D341Med (cell line): Measurements from ENCODE around the gene MYLIP.

Experiments used
- DNase-seq: peaks from one replicate; pipeline ENCODE4 v3.0.0; 2012; ENCODE audit warnings: low spot score

Gene MYLIP

DNA sequence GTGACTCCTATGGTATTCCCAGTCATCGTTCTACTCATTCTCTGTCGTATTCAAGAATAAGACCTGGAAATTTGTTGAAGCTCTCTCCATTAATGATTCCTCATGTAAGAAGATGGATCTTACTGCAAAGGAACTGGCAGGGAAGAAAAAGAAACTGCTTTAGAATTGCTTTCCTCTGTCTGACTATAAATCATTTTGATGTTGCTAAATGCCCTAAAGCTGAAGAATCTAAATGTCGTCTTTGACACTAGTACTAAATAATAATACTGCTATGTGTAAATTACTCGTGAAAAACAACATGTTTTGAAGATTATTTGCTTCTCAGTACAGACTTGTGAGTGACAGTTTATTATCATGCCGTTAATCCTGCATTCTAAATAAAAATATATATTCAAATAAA is 20.5 kb upstream of the MYLIP start:
- no peak for DNase-seq

GRCh38 chr6:16108921-16109658 is 19.8 kb upstream of the MYLIP start:
- no peak for DNase-seq

DNA sequence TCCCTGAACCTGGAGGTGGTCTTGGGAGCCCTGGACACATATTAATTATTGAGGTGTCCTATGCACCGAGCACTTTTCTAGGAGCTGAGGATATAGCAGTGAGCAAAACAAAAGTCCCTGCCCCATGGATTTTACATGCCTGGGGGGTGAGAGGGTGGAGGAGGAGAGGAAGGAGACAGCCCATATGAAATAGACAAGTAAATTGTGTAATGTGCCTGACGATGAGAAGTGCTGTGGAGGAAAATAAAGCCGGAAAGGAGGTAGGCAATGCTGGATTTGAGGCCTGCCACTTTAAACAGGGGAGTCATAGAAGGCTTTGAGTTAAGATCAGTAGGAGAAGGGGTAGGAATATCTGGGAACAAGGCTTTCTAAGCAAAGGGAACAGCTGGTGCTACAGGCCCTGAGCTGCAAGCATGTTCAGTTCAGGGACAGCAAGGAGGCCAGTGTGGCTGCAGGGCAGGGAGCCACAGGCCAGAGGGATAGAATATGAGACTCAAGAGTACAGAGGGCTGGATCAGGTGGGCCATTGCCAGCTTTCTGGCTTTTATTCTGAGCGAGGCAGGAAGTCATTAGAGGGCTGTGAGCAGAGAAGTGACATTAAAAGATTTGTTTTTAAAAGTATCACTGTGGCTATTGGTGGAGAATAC is 19.1 kb upstream of the MYLIP start:
- DNase-seq: no peak

GRCh38 chr6:16118825-16119224 is 10.1 kb upstream of the MYLIP start:
- no peak for DNase-seq

DNA sequence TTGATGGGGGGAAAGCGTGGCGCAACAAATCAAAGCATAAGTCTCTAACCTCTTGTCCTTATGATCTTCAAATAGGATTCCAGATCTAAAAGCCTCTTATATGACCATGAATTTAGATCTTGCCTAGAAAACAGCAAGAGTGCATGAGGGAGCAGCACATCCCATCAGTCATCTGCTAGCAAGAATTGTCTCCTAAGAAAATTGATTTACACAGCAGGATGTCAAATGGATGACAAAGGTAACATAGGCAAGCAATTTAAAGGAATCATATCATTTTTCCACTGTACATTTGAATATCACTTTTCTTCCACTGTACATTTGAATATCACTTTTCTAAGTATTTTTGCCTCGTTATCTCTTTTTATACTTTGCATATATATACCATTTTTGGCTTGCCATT is 7.5 kb upstream of the MYLIP start:
- no peak for DNase-seq

- no peak for DNase-seq
Measured at GRCh38 chr6:16122197-16122596, 6.7 kb upstream of the MYLIP start.

DNA sequence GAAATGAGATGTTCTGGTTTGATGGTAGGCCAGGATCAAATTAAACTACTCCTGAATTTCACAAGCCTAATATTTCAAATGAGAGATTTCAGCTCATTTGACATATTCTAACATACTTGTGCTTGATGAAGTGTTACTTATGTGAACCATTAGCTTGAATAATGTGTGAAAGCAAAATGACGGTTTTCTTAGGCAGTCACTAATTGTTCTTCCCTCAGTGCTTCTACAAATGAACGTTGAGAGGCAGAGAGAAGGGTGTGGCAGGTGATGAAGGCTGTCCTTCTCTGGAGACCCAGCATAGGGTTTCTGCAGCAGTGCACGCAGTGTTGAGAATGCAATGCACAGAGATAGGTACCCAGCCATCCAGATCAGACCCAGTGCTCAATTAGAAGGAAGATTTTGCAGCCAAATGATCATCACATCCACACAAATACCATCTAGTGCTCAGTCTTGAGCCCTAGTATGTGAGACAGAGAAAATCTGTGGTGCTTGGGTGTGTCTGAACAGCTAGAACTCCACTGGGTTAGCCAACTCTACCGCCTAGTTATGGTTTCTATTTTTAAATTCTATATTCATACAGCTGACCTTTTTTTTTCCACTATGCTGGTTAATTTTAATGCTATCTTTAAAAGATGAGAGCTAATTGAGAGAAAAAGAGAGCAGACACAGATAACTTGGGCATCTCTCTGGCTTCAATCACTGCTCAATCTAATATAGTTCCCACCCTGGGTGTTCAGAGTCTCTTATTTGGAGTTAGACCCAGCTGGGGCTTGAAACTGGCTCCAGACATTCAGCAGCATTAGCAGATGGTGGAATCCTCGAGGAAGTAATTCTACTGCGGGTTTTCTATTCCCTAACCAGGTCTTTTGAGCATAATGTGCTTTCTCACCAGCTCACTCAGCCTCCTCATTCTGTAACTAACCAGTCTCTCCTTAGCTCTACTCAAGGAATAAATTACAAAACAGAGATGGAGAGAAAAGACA is 4.4 kb upstream of the MYLIP start:
- no peak for DNase-seq

DNA sequence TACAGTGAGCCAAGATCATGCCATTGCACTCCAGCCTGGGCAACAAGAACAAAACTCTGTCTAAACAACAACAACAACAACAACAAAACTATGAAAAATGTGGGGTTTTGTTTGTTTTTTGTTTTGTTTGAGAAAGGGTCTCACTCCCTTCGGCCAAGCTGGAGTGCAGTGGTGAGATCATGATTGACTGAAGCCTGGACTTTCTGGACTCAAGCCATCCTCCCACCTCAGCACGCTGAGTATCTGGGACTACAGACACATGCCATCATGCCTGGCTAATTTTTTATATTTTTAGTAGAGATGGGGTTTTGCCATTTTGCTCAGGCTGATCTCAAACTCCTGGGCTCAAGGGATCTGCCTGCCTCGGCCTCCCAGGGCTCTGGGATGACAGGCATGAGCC is 2.8 kb upstream of the MYLIP start:
- no peak for DNase-seq

DNA sequence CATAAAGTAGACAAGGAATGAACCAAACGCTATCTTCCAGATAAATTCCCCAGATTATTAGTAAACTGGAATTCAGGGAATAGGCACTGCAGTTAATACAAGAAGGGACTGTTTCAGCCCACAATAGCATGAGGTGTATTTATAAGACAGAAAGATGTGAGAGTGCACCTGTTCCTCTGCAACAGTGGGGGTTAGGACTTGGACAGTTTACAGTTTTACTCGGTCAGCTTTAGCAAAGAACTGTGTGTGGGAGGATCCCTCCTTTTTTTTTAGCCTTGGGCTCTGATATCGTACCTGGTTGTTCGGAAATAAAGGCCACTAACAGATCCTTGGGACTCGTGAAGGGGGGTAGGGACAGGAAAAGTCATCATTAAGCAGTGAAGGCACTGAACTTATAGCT is 2.0 kb upstream of the MYLIP start:
- DNase-seq: no peak

DNA sequence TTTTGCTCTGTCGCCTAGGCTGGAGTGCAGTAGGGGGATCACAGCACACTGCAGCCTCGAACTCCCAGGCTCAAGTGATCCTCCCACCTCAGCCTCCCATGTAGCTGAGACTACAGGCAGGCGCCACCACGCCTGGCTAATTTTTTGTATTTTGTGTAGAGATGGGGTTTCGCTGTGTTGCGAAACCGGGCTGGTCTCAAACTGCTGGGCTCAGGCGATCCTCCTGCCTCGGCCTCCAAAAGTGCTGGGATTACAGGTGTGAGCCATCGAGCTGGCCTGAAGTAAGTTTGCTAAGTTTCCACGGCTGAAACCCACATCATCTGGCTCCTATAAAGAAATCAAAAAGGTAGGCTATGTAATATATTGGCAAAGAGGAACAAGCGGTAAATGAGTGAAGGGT is 1.4 kb upstream of the MYLIP start:
- no peak for DNase-seq

DNA sequence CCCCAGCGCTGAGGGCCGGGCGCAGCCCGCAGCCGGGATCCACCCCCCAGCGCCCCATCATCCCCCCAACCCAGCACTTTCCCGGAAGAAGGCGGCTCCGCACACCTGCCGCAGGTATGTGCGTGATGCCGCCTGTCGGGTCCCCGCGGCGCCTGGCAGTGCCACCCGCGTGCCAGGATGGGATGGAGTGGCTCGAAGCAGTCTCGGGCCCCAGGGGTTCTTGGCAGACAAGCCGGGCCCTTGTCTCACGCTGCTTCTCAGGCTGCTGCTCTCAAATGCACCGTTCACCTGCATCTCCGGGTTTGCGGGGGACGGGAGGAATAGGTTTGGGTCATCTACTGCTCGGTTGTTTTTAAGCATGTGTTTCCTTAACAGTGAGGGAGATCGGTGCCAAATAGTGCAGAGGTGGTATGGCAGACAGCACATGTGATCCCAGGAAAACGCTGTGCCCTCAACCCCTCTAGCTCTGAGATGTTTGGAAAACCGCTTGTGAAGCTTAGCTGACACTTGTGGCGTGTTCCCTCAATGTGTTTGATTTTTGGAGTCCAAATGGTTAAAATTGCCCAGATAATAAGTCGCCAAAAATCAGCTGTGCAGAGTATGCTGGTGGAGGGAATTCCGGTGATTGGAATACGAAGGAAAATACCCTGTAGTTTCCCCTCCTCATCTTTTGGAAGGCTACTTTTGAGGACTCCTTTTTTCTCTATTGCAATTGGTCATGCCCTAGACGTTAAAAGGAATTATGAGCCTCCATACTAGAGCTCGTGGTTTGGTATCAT is 926 bp downstream of the MYLIP start:
- no peak for DNase-seq

DNA sequence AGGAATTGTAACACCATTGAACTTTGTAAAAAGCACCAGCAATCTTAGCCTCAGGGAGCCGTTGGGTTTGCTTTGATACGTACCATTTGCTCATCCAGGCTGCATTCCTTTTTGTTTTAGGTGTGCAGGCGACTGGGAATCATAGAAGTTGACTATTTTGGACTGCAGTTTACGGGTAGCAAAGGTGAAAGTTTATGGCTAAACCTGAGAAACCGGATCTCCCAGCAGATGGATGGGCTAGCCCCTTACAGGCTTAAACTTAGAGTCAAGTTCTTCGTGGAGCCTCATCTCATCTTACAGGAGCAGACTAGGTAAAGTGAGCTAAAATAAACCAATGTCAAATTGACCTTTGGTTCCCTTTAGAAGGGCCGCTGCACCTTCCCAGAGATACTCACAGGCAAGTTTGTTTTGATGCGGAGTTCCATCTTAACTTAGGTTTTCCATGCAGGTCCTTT is 1.6 kb downstream of the MYLIP start:
- DNase-seq: no peak

DNA sequence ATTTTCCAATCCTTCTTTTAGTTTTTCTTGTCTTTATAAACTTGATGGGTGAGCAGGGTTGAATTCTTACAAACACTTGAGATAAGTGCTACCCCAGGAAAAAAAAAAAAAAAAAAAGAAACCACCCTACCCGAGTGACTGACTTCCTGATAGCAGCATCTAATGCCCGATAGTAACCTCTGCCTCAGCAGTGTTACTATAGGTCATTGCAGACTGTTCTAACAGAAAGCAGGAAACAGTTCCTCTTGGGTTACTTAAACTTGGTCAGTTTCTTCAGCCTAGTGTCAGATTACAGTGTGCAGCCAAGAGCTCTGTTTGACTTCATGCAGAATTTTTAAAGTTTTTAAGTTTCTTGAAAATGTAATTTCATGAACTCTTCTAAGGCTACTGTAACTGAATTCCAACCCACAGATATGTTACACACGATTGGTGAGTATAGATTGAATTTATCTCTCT is 2.1 kb downstream of the MYLIP start:
- DNase-seq: no peak

- DNase-seq: no peak
Measured at GRCh38 chr6:16132909-16133308, 4.0 kb downstream of the MYLIP start.

DNA sequence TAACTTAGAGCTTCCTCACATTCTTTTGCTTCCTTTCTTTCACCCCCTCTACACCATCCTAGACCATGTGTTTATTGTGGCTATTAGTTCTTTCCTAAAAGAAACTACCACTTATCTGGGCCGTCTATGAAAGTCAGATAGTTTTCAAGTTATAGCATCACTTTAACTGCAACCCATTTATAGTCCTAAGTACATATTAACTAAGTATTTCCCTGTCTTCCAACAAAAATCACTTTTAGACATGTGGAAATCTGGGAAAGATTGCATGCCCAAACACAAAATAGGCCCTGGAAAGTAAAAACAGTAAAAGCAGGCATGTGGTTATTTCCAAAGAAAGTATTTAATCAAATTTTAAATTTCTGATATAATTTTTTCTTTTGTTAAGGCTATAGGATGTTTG is 5.5 kb downstream of the MYLIP start:
- DNase-seq: no peak

- DNase-seq: no peak
Measured at GRCh38 chr6:16135066-16135465, 6.2 kb downstream of the MYLIP start.

DNA sequence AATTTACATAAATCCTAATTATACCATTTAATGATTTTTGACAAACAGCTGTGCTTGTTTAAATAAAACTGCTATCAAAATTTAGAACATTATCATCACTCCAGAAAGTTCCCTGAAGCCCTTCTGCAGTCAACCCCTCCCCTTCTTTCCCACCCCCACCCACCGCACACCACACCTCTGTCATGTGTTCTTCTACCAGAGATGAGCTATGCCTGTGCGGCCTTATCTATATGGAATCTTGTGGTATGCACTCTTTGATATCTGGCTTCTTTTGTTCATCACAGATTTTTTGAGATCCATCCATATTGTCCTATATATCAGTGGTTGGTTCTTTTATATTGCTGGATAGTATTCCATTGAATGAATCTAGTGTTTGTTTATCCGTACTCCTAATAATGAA is 7.2 kb downstream of the MYLIP start:
- DNase-seq: no peak

DNA sequence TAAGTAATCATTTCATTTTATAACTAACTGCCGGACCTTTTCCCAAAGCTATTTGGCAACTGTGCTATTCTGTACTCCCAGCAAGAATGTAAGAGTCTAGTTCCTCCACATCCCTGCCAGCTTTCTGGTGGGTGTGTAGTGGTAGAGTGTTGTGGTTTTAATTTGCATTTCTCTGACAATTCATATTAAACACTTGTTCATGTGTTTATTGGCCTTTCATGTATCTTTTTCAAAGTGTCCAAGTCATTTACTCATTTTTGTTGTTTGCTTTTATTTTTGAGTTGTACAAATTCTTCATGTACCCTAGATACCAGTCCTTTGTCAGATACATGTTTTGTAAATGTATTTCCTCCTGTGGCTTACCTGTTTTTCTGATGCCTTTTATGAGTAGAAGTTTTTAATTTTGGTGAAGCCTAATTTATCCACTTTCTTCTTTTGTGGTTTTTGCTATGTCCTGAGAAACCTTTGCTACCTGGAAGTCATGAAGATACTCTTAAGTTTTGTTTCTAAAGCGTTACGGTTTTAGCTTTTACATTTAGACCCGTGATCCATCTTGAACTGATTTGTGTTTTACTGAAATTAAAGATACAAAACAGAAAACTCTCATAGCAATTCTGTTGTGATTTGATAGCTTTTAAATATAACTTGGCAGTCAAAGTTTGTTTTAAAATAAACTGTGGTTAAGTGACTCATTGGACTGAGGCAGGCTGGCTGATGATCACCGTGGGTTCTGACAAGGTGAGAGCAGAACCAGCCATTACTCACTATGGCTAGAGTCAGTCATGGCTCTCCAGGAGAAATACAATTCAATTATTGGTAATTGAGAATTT is 8.0 kb downstream of the MYLIP start:
- no peak for DNase-seq

DNA sequence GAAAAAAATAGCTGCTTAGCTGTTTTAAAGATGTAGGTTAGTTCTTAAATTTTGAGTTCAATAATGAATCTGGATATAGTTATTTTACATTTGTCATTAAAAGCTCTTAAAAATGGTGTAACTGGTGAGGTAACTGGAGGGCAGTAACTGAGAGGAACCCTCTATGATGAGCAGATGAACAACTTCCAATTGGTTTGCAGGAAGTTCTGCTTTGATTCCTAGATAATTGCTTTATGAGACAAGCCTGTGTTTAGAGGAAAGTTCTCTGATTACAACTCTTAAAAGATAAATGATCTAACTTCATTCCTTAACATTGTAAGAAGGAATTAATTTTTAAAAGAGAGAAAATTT is 8.5 kb downstream of the MYLIP start:
- no peak for DNase-seq

DNA sequence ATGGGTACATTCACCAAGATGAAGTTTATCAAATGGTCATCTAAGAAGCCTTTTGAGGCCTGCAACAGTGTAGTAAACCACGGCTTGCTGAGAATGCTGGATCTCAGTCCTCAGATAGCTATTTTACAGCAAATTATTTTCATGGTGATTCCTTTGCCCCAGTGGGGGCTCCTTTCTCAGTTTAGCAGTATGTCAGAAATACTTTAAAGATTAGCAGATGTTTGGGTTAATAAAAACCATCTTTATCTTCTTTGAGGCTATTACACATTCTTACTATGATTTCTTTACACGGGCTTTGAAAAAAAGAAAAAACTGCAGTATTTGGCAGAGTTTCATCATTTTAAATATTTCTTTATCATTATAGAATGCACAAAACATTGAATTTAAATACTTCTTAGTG is 10.7 kb downstream of the MYLIP start:
- no peak for DNase-seq

- DNase-seq: no peak
Measured at GRCh38 chr6:16140607-16141006, 11.7 kb downstream of the MYLIP start.
